ENCODE results near the gene ELAVL1. TPM values are rescaled to one million over a fixed set of nuclear protein-coding genes. Genes with fewer than 3 reads are reported as not detected.

ELAVL1 gene
- total RNA-seq (41.1 TPM), polyA plus RNA-seq (36.7 TPM)

GRCh38 chr19:8005534-8006256 lies at the start of gene ELAVL1:
TSS of gene ELAVL1 (minus strand) at chr19:8005641. CDS start at chr19:7991815, 13,826 bp downstream.
- peak; percentile 37 for DNase-seq (ENCODE audit: extremely low spot score)
- under 1% methylated on average over 93 of the region's 98 CpGs for WGBS
- Histone ChIP-seq H3K27ac (ENCODE audit: low read depth) (peak within 1 kb of the TSS; percentile 74), H3K36me3 (ENCODE audit: insufficient read depth) (no peaks in the 10 kb centered on the region), H3K4me1 (ENCODE audit: insufficient read depth) (no peaks in the 10 kb centered on the region), H3K4me3 (ENCODE audit: low read depth, low read length) (peak within 1 kb of the TSS; percentile 98)

- no peak overlapping the region for H3K27ac ChIP-seq (ENCODE audit: low read depth)
- H3K4me1 ChIP-seq (ENCODE audit: insufficient read depth): no peaks in the 10 kb centered on the region
- DNase-seq (ENCODE audit: extremely low spot score): no peak
- no peaks in the 10 kb centered on the region for H3K36me3 ChIP-seq (ENCODE audit: insufficient read depth)
- no peak overlapping the region for H3K4me3 ChIP-seq (ENCODE audit: low read depth, low read length)
- 48% methylated on average over 9 of the region's 9 CpGs for WGBS
Observed at GRCh38 chr19:8054169-8054568, 48.7 kb upstream of the ELAVL1 start.

- no peaks in the 10 kb centered on the region for H3K36me3 ChIP-seq (ENCODE audit: insufficient read depth)
- H3K27ac ChIP-seq (ENCODE audit: low read depth): no peak within 1 kb of the TSS
- H3K4me3 ChIP-seq (ENCODE audit: low read depth, low read length): no peak within 1 kb of the TSS
- DNase-seq (ENCODE audit: extremely low spot score): no peak
- WGBS: 59% methylated on average over 7 of the region's 7 CpGs
- no peaks in the 10 kb centered on the region for H3K4me1 ChIP-seq (ENCODE audit: insufficient read depth)
Observed at GRCh38 chr19:8052464-8052859, 47.0 kb upstream of the ELAVL1 start, which contains the start of gene CCL25. TSS of gene CCL25 (plus strand) at chr19:8052760. CDS start at chr19:8053050, 290 bp downstream.

GRCh38 chr19:8050274-8051096 lies 45.0 kb upstream of the ELAVL1 start:
- DNase-seq (ENCODE audit: extremely low spot score): peak; percentile 28
- Histone ChIP-seq H3K27ac (ENCODE audit: low read depth) (no peak overlapping the region), H3K36me3 (ENCODE audit: insufficient read depth) (no peaks in the 10 kb centered on the region), H3K4me1 (ENCODE audit: insufficient read depth) (no peaks in the 10 kb centered on the region), H3K4me3 (ENCODE audit: low read depth, low read length) (no peak overlapping the region)
- WGBS: 7% methylated on average over 49 of the region's 49 CpGs

GRCh38 chr19:8046569-8047165 lies 41.2 kb upstream of the ELAVL1 start:
- H3K36me3 ChIP-seq (ENCODE audit: insufficient read depth): no peaks in the 10 kb centered on the region
- DNase-seq (ENCODE audit: extremely low spot score): no peak
- no peak overlapping the region for H3K4me3 ChIP-seq (ENCODE audit: low read depth, low read length)
- WGBS: 62% methylated on average over 3 of the region's 3 CpGs
- no peaks in the 10 kb centered on the region for H3K4me1 ChIP-seq (ENCODE audit: insufficient read depth)
- no peak overlapping the region for H3K27ac ChIP-seq (ENCODE audit: low read depth)

- 62% methylated on average over 10 of the region's 10 CpGs for WGBS
- Histone ChIP-seq H3K4me3 (ENCODE audit: low read depth, low read length) (no peak overlapping the region), H3K4me1 (ENCODE audit: insufficient read depth) (no peaks in the 10 kb centered on the region), H3K27ac (ENCODE audit: low read depth) (no peak overlapping the region), H3K36me3 (ENCODE audit: insufficient read depth) (no peaks in the 10 kb centered on the region)
- DNase-seq (ENCODE audit: extremely low spot score): no peak
Observed at GRCh38 chr19:8045872-8046568, 40.6 kb upstream of the ELAVL1 start.

GRCh38 chr19:8044018-8044417 lies 38.6 kb upstream of the ELAVL1 start:
- no peak for DNase-seq (ENCODE audit: extremely low spot score)
- 85% methylated on average over 10 of the region's 10 CpGs for WGBS
- Histone ChIP-seq H3K4me1 (ENCODE audit: insufficient read depth) (no peaks in the 10 kb centered on the region), H3K27ac (ENCODE audit: low read depth) (no peak overlapping the region), H3K36me3 (ENCODE audit: insufficient read depth) (no peaks in the 10 kb centered on the region), H3K4me3 (ENCODE audit: low read depth, low read length) (no peak overlapping the region)

- H3K27ac ChIP-seq (ENCODE audit: low read depth): no peak overlapping the region
- DNase-seq (ENCODE audit: extremely low spot score): no peak
- WGBS: 89% methylated on average over 9 of the region's 9 CpGs
- no peaks in the 10 kb centered on the region for H3K4me1 ChIP-seq (ENCODE audit: insufficient read depth)
- H3K36me3 ChIP-seq (ENCODE audit: insufficient read depth): no peaks in the 10 kb centered on the region
- no peak overlapping the region for H3K4me3 ChIP-seq (ENCODE audit: low read depth, low read length)
Observed at GRCh38 chr19:8042900-8043299, 37.5 kb upstream of the ELAVL1 start.

GRCh38 chr19:8041531-8041931 lies 36.1 kb upstream of the ELAVL1 start:
- no peak for DNase-seq (ENCODE audit: extremely low spot score)
- WGBS: 70% methylated on average over 7 of the region's 7 CpGs
- Histone ChIP-seq H3K27ac (ENCODE audit: low read depth) (no peak overlapping the region), H3K36me3 (ENCODE audit: insufficient read depth) (no peaks in the 10 kb centered on the region), H3K4me1 (ENCODE audit: insufficient read depth) (no peaks in the 10 kb centered on the region), H3K4me3 (ENCODE audit: low read depth, low read length) (no peak overlapping the region)

- 97% methylated on average over 3 of the region's 3 CpGs for WGBS
- Histone ChIP-seq H3K36me3 (ENCODE audit: insufficient read depth) (no peaks in the 10 kb centered on the region), H3K4me1 (ENCODE audit: insufficient read depth) (no peaks in the 10 kb centered on the region), H3K4me3 (ENCODE audit: low read depth, low read length) (no peak overlapping the region), H3K27ac (ENCODE audit: low read depth) (no peak overlapping the region)
- DNase-seq (ENCODE audit: extremely low spot score): no peak
Observed at GRCh38 chr19:8039231-8039630, 33.8 kb upstream of the ELAVL1 start.

GRCh38 chr19:8038815-8039214 lies 33.4 kb upstream of the ELAVL1 start:
- no peak overlapping the region for H3K27ac ChIP-seq (ENCODE audit: low read depth)

GRCh38 chr19:8036434-8037099 lies 31.1 kb upstream of the ELAVL1 start:
- DNase-seq (ENCODE audit: extremely low spot score): no peak
- Histone ChIP-seq H3K4me1 (ENCODE audit: insufficient read depth) (no peaks in the 10 kb centered on the region), H3K4me3 (ENCODE audit: low read depth, low read length) (no peak overlapping the region), H3K27ac (ENCODE audit: low read depth) (no peak overlapping the region), H3K36me3 (ENCODE audit: insufficient read depth) (no peaks in the 10 kb centered on the region)
- 63% methylated on average over 7 of the region's 7 CpGs for WGBS

More at GRCh38 chr19:8038815-8039214, 33.4 kb upstream of the ELAVL1 start:
- no peak overlapping the region for H3K4me3 ChIP-seq (ENCODE audit: low read depth, low read length)
- H3K4me1 ChIP-seq (ENCODE audit: insufficient read depth): no peaks in the 10 kb centered on the region
- WGBS: 75% methylated on average over 6 of the region's 6 CpGs
- no peaks in the 10 kb centered on the region for H3K36me3 ChIP-seq (ENCODE audit: insufficient read depth)
- DNase-seq (ENCODE audit: extremely low spot score): no peak

GRCh38 chr19:8034178-8034525 lies 28.7 kb upstream of the ELAVL1 start:
- no peaks in the 10 kb centered on the region for H3K4me1 ChIP-seq (ENCODE audit: insufficient read depth)
- DNase-seq (ENCODE audit: extremely low spot score): no peak
- 85% methylated on average over 6 of the region's 6 CpGs for WGBS

More at GRCh38 chr19:8034178-8034525, 28.7 kb upstream of the ELAVL1 start:
- Histone ChIP-seq H3K4me3 (ENCODE audit: low read depth, low read length) (no peak overlapping the region), H3K27ac (ENCODE audit: low read depth) (no peak overlapping the region), H3K36me3 (ENCODE audit: insufficient read depth) (no peaks in the 10 kb centered on the region)

Data from urinary bladder (tissue), 4 donors.